ENCODE results near the gene SCN4B. TPM values are rescaled to one million over a fixed set of nuclear protein-coding genes. Genes with fewer than 3 reads are reported as not detected.
A peak's percentile ranks its signal among the peaks of the same experiment; 100 is the strongest.

The SCN4B gene
- total RNA-seq, 1 donor from 2014 or later = 0.53 TPM

DNA sequence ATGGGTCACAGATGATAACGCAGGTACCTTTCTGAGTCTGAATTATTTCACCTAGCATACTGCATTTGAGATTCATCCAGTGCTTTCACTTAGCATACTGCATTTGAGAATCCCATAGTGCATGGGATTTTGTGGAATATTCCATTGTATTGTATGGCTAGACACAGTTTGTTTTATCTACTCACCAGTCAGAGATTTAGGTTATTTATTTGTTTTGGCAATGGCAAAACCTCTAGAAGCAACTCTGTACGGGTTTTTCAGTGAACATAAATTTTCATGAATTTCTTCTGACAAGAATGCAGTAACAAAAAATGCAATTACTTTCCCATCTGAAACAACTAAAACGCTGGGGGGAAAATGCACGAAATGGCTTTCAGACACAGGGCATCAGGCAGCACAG lies 24.3 kb downstream of the SCN4B start:
- no peaks in the 10 kb centered on the region for H3K36me3 ChIP-seq (ENCODE audit: control insufficient read depth, insufficient read depth, low read length)
- FAIRE-seq = no peak
- no peak overlapping the region for H3K4me3 ChIP-seq (ENCODE audit: low read depth, low read length)
- TF ChIP-seq, protein P1, sequence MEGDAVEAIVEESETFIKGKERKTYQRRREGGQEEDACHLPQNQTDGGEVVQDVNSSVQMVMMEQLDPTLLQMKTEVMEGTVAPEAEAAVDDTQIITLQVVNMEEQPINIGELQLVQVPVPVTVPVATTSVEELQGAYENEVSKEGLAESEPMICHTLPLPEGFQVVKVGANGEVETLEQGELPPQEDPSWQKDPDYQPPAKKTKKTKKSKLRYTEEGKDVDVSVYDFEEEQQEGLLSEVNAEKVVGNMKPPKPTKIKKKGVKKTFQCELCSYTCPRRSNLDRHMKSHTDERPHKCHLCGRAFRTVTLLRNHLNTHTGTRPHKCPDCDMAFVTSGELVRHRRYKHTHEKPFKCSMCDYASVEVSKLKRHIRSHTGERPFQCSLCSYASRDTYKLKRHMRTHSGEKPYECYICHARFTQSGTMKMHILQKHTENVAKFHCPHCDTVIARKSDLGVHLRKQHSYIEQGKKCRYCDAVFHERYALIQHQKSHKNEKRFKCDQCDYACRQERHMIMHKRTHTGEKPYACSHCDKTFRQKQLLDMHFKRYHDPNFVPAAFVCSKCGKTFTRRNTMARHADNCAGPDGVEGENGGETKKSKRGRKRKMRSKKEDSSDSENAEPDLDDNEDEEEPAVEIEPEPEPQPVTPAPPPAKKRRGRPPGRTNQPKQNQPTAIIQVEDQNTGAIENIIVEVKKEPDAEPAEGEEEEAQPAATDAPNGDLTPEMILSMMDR (IDR thresholded peaks at IDR 0.05; ENCODE audit: insufficient read depth, low read length, severe bottlenecking) = no peak
- H3K27me3 ChIP-seq (ENCODE audit: control insufficient read depth, insufficient read depth, low read length) = no peaks in the 10 kb centered on the region
- DNase-seq (ENCODE audit: low read depth) = no peak

DNA sequence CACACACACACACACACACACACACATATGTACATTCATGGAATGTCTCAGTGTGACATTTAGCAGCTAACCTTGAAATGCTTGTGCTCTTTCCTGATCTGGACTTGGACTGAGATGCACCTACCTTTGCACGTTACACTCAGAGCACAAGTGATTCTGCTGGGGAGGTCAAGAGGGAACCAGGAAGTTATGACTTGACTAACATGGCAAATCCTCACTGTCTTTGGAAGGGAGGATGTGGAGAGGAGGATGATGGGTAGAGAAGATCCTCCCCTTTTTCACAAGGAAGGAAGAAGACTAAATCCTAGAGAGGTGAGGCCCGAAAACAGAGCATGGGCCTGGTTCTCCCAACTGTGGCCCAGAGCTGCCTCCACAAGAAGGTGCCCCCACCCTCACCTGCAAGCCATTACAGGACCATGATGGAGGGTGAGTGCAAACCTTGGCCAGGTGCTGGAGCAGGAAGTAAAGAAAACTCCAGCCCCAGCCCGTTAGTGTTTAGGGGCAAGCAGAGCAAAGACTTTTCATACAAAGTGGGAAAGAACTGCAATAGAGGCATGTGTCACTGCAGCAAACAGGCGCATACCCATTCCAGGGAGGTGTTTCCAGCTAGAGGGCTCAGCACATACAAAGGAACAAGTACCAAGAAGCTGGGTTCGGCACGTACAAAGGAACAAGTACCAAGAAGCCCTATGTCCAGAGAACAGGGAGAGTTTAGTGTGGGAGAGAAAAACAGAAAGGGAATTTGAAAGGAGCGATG lies 26.4 kb downstream of the SCN4B start:
- FAIRE-seq (no peak), DNase-seq (ENCODE audit: low read depth) (peak; percentile 81)
- Histone ChIP-seq H3K27me3 (ENCODE audit: control insufficient read depth, insufficient read depth, low read length) (no peaks in the 10 kb centered on the region), H3K4me3 (ENCODE audit: low read depth, low read length) (no peak overlapping the region), H3K36me3 (ENCODE audit: control insufficient read depth, insufficient read depth, low read length) (no peaks in the 10 kb centered on the region)
- TF ChIP-seq, protein P1 (IDR thresholded peaks at IDR 0.05; ENCODE audit: insufficient read depth, low read length, severe bottlenecking) = no peak

DNA sequence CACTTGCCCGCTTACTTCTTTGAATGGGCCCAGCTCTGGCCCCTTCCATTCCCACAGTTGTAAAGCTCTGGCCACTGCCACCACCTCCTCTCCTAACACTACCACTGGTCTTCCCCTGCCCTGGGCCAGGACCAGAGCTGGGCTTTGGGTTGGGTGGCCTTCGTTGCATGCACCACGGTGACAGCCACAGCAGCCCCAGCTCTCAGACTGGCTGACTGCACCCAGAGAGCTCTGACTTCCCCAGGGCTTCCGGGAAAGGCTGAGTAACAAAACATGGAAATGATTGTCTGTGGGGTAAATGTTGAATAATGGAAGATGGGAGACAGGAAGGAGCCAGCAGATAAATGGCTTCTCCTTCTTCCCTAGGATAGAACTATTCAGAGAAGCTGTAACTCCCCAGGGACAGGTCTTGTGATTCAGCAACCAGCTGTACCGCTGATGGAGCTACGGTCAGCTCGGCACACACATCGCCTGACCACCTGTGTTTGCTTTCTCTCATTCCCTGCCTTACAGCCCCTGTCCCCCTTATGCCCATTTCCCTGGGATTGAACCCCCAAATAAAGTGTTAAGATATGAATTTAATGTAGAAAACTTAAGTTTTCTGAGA lies 27.6 kb downstream of the SCN4B start:
- DNase-seq (ENCODE audit: low read depth) (no peak), FAIRE-seq (no peak)
- Histone ChIP-seq H3K36me3 (ENCODE audit: control insufficient read depth, insufficient read depth, low read length) (no peaks in the 10 kb centered on the region), H3K27me3 (ENCODE audit: control insufficient read depth, insufficient read depth, low read length) (no peaks in the 10 kb centered on the region), H3K4me3 (ENCODE audit: low read depth, low read length) (no peak overlapping the region)
- TF ChIP-seq, protein P1 (IDR thresholded peaks at IDR 0.05; ENCODE audit: insufficient read depth, low read length, severe bottlenecking) = no peak

DNA sequence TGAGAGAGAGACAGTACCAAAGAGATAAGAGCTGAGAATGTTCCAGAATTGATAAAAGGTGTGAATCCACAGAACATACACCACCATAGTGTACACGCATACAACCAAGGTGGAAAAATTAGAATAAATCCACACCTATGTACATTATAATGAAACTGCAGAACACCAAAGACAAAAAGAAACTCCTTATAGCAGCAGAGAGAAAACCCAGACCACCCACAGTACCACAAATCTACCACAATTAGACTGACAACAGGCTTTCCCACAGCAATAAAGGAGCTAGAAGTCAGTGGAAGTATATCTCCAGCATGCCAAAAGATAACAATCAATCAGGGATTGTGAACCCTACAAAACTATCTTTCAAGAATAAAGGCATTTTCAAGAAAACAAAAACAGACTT lies 31.8 kb downstream of the SCN4B start:
- no peaks in the 10 kb centered on the region for H3K27me3 ChIP-seq (ENCODE audit: control insufficient read depth, insufficient read depth, low read length)
- DNase-seq (ENCODE audit: low read depth) (no peak), FAIRE-seq (no peak)
- no peak overlapping the region for H3K4me3 ChIP-seq (ENCODE audit: low read depth, low read length)
- H3K36me3 ChIP-seq (ENCODE audit: control insufficient read depth, insufficient read depth, low read length) = peaks cover 3% of the 10 kb centered on the region
- TF ChIP-seq, protein P1 (IDR thresholded peaks at IDR 0.05; ENCODE audit: insufficient read depth, low read length, severe bottlenecking) = no peak

DNA sequence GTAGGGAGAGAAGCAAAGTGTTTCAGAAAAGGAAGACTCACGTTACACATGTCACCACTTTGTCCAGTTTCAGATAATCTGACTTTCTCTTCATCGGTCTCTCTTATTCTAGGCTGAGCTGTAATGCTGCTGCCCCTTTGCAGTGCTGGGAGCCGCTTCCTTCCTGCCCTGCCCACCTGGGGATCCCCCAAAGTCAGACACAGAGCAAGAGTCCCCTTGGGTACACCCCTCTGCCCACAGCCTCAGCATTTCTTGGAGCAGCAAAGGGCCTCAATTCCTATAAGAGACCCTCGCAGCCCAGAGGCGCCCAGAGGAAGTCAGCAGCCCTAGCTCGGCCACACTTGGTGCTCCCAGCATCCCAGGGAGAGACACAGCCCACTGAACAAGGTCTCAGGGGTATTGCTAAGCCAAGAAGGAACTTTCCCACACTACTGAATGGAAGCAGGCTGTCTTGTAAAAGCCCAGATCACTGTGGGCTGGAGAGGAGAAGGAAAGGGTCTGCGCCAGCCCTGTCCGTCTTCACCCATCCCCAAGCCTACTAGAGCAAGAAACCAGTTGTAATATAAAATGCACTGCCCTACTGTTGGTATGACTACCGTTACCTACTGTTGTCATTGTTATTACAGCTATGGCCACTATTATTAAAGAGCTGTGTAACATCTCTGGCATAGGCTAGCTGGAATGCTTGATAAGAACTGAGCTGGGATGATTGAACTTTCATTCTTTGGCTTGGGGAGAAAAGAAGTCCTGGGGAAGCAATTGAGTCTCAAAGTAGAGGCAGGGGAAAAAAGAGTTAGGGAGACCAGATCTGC lies 34.6 kb downstream of the SCN4B start:
- TF ChIP-seq, protein P1 (IDR thresholded peaks at IDR 0.05; ENCODE audit: insufficient read depth, low read length, severe bottlenecking) = no peak

More for the DNA sequence above, 34.6 kb downstream of the SCN4B start:
- H3K4me3 ChIP-seq (ENCODE audit: low read depth, low read length) = no peak overlapping the region
- H3K27me3 ChIP-seq (ENCODE audit: control insufficient read depth, insufficient read depth, low read length) = no peaks in the 10 kb centered on the region
- H3K36me3 ChIP-seq (ENCODE audit: control insufficient read depth, insufficient read depth, low read length) = peaks cover 5% of the 10 kb centered on the region
- no peak for FAIRE-seq
- no peak for DNase-seq (ENCODE audit: low read depth)
